Peyer's patch (tissue), 4 donors: Measurements from ENCODE around the gene BLNK.

Experiments
- POLR2A ChIP-seq, 2 donors: fragments of 450-650 bp; IDR thresholded peaks; one replicate each; pipeline ENCODE4 v1.5.1; 2017; ENCODE audit warnings: antibody characterized with exemption in 2 of 2, mild to moderate bottlenecking in 2 of 2, moderate library complexity in 2 of 2
- TF ChIP-seq, protein P1 (sequence below), 6 experiments: fragments of 450-650 bp in 4 of 6; fragments of 200-600 bp in 2 of 6; sonication (generic) in 1 of 6; IDR thresholded peaks; one replicate each; pipeline ENCODE4 v1.5.1; 2017 to 2019; ENCODE audit warnings: antibody characterized with exemption in 6 of 6, mild to moderate bottlenecking in 3 of 6, moderate library complexity in 1 of 6

DNA sequence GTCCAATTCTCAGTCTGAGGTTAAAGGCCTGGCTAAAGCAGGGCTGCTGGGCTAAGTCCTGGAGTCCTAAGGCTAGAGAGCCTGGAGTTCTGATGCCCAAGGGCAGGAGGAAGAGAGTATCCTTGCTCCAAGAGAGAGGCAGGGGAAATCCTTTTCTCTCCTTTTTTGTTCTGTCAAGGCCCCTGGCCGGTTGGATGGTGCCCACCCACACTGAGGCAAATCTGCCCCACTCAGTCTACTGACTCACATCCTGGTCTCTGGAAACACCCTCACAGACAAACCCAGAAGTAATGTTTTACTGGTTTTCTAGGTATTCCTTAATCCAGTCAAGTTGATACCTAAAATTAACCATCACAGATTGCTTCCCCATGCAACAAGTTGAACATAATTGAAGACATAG lies 118.3 kb downstream of the BLNK start:
- TF ChIP-seq, protein P1, sequence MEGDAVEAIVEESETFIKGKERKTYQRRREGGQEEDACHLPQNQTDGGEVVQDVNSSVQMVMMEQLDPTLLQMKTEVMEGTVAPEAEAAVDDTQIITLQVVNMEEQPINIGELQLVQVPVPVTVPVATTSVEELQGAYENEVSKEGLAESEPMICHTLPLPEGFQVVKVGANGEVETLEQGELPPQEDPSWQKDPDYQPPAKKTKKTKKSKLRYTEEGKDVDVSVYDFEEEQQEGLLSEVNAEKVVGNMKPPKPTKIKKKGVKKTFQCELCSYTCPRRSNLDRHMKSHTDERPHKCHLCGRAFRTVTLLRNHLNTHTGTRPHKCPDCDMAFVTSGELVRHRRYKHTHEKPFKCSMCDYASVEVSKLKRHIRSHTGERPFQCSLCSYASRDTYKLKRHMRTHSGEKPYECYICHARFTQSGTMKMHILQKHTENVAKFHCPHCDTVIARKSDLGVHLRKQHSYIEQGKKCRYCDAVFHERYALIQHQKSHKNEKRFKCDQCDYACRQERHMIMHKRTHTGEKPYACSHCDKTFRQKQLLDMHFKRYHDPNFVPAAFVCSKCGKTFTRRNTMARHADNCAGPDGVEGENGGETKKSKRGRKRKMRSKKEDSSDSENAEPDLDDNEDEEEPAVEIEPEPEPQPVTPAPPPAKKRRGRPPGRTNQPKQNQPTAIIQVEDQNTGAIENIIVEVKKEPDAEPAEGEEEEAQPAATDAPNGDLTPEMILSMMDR (IDR thresholded peaks at IDR 0.05), result no peak
- no peak for TF ChIP-seq POLR2A (IDR thresholded peaks at IDR 0.05)
